Esophagus muscularis mucosa (tissue), 4 donors: ENCODE measurements around the gene HADH.

Experiments used
- EP300 ChIP-seq: sonication (generic); formaldehyde crosslinking; IDR thresholded peaks from one replicate; pipeline ENCODE4 v1.6.1; 2017; ENCODE audit warnings: antibody characterized with exemption
- POLR2A ChIP-seq: fragments of 450-650 bp; IDR thresholded peaks from one replicate; pipeline ENCODE4 v1.6.1; 2017; ENCODE audit warnings: antibody characterized with exemption, moderate library complexity, mild to moderate bottlenecking, low read depth
- POLR2AphosphoS5 ChIP-seq, 2 donors: sonication (generic); formaldehyde crosslinking; IDR thresholded peaks; one replicate each; pipeline ENCODE4 v1.6.1; 2017; ENCODE audit warnings: antibody characterized with exemption in 2 of 2
- TF ChIP-seq, protein P1 (sequence below), 3 experiments: fragments of 200-600 bp in 2 of 3; fragments of 450-650 bp in 1 of 3; sonication (generic) in 2 of 3; IDR thresholded peaks; one replicate each; pipeline ENCODE4 v1.5.1; 2017 to 2019; ENCODE audit warnings: antibody characterized with exemption in 3 of 3, mild to moderate bottlenecking in 2 of 3, moderate library complexity in 1 of 3

DNA sequence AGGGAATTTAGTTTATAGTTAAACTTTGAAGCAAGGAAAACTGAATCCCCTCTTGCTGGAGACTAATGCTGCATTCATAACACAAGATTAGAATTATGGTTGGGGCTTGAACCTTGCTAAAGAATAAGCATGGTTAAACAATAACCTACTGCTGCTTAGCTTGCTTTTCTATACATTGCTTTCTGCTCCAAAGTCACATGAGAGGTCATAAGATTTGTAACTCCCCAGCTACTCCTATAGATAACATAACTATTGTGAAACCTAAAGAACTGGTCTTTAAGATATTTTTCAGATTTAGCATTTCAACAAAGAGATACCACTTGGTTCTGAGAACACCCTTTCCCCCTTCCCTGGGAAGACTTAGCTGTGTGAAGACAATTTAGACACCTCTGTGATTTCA lies 17.1 kb upstream of the HADH start:
- TF ChIP-seq, protein P1, sequence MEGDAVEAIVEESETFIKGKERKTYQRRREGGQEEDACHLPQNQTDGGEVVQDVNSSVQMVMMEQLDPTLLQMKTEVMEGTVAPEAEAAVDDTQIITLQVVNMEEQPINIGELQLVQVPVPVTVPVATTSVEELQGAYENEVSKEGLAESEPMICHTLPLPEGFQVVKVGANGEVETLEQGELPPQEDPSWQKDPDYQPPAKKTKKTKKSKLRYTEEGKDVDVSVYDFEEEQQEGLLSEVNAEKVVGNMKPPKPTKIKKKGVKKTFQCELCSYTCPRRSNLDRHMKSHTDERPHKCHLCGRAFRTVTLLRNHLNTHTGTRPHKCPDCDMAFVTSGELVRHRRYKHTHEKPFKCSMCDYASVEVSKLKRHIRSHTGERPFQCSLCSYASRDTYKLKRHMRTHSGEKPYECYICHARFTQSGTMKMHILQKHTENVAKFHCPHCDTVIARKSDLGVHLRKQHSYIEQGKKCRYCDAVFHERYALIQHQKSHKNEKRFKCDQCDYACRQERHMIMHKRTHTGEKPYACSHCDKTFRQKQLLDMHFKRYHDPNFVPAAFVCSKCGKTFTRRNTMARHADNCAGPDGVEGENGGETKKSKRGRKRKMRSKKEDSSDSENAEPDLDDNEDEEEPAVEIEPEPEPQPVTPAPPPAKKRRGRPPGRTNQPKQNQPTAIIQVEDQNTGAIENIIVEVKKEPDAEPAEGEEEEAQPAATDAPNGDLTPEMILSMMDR (IDR thresholded peaks at IDR 0.05) = no peak
- TF ChIP-seq POLR2A (no peak), EP300 (no peak), POLR2AphosphoS5 (IDR thresholded peaks at IDR 0.05) (no peak)
